ENCODE measurements around the gene MCRS1.

MCRS1 gene

DNA sequence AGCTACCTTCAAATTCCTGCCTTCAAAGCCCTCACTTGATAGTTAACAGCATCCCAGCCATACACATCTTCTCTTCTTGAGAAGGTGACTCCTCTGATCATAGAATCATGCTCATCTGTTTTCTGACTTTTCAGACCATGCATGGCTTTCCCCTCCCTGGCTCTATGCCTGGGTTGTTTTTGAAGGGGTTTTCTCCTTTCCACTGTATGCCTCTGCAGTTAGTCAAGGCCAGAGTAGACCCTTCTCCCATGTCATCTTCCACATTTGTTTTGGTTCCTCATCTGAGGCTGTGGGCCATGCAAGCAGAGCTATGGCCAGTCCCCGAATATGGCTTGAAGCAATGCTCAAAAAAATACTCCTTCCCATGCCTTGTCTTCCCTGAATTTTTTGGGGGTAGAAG lies 14.3 kb upstream of the MCRS1 start:
- DNase-seq = no peak

DNA sequence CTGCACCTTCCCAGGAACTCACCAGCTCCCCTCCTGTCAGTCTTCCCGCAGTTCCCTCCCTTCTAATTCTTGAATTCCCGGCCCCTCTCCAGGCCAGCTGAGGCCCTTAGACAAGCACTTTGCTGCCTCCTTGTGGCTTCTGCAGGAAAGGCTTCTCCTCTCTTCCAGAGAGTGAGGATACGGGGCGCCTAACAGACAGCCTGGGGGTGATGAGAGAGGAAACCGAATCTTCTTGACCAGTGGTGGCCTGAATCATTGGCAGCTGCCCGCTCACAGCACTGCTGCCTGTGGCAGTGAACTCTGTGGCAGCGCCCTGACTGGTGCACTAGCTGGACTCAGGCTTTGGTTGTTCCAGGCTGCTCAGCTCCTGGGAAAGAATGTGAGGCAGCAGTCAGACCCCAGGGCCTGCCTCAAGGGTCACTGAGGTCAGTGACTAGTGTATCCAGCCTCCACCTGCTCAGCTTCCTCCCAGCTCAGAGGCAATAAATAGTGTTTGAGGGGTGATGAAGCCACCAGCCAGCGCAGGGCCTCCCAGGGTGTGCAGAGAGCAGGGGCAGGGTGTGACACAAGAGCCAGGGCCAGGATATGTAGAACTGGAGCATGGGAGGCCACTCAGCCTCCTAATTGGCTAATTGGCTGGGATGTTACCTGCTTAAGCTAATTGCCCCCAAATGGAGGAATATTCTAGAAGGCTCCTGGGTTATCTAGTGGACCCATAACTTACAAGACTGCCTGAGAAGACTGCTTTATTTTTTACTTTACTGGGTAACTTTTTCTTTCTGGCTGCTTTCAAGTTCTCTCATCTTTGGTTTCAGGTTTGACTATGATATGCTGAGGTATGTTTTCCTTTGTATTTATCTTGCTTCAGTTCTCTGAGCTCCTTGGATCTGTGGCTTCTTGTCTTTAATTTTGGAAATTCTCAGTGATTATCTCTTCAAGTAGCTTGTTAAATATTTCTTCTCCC lies 12.9 kb upstream of the MCRS1 start:
- DNase-seq = peak; percentile 72

DNA sequence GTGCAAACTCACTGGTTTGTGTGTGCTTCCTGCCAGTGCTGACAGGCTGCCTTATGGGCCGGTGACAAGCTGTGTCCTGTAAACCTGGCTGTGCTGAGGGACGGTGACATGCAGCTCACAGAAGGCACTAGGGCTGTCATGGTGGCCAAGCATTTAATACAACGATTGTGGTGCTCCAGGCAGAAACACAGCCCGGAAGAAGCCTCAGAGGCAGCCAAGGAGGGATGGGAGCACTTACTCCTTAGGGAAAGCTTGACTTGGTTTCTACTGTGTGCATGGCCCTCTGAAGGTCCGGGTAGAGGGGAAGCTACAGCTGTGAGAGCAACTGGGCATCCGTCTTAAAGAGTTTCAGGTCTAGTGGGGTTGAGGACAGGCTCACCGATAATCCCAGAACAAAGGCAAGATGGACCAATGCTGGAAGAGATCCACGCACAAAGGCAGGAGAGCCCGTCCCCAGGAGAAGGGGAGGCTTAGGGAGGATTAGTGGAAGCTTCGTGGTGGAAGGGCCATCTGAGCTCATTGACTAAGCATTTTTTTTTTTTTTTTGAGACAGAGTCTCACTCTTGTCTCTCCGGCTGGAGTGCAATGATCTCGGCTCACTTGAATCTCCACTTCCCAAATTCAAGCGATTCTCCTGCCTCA lies 10.7 kb upstream of the MCRS1 start:
- no peak for DNase-seq

DNA sequence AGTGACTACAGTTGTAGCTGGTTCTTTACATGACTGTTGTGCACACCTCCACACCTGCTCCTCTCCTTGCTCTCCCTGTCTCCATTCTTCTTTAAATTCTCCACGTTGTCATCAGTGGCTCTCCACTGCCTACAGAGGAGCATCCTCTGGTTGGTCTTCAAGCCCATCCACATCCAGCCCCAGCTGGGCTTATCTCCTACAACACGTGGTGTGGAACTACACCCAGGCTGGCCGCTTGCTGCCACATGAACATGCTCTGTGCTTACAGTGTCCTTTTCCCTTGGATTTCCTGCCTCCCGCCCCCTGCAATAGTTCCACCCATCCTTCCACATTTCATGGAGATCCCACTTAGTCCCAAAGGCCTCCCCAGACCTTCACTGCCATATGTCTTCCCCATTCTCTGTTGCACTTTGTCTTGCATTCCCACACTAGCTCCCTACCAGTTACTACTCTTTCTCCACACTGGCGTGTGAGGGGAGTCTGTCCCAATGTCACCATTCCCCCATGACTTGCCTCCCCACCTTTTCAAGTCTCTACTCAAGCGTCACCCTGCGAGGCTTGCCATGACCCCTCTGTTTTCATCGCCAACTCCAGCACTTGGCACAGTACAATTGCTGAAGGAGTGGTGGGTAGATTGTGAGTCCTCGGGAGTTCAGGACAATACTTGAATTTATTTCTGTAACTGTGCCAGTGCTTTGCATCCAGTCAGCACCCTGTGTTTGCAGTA lies 9.8 kb upstream of the MCRS1 start:
- no peak for DNase-seq

DNA sequence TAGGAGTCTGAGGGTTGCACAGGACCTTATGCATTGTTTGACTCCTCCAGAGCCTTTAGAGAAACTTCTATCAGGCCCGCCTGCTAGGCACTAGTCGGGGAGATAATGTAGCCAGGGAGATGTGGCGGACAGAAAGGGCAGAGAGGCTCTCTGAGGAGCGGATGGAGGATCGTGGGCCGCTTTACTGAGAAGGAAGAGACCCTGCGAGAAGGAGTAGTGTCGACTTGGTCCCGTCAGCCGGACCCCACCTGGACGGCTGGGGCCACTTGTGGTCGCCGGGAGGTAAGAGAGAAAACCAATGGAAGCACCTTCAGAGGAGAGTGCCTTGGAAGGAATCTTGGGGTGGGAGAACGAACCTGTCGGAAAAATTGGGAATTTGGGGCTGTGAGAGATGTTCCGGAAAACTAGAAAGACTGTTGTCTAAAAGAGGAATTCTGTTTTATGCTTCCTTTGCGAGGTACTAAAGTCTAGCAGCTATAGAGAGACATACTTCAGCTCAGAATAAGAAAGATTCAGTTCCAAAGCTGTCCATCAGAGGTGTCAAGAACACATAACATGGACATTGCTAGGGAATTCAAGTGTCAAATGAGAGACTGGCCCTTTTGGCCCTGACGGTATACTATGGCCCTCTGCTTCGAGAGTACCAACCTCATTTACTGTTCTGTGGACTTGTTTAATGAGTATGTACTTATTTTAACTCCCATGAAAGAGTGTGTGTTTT lies 660 bp upstream of the MCRS1 start:
- DNase-seq = no peak

DNA sequence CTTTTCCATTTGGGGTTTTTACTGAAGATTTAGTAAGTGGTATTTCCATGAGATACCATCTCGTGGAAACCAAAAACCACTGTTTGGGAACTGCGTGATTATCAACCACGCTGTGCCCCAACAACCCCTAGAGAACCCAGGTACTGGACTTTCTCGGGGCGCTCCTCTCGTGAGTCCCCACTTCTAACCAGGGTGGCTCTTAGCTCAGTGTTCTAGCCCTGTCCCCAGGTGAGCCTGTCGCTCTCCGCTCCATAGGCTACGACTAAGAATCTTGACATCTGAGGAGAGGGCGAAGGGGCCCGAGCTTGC lies 686 bp downstream of the MCRS1 start:
- no peak for DNase-seq

DNA sequence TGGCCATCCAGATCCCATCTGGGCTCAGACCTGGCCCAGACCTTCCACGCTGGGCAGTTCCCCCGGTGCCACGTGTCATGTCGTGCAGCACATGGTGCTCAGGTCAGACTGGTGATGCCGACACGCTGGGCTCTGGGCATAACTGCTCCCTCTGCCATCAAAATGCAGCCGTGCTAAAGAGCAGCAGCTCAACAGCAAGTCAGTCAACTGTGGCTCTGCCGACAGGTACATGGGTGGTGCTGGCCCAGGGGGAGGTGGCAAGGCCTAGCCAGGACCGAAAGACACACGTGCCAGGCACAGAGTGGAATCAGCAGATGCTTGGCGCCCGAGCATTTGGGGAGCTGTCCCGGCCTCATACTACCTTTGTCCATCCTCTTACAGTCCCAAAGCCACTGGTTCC lies 1.6 kb downstream of the MCRS1 start:
- no peak for DNase-seq

DNA sequence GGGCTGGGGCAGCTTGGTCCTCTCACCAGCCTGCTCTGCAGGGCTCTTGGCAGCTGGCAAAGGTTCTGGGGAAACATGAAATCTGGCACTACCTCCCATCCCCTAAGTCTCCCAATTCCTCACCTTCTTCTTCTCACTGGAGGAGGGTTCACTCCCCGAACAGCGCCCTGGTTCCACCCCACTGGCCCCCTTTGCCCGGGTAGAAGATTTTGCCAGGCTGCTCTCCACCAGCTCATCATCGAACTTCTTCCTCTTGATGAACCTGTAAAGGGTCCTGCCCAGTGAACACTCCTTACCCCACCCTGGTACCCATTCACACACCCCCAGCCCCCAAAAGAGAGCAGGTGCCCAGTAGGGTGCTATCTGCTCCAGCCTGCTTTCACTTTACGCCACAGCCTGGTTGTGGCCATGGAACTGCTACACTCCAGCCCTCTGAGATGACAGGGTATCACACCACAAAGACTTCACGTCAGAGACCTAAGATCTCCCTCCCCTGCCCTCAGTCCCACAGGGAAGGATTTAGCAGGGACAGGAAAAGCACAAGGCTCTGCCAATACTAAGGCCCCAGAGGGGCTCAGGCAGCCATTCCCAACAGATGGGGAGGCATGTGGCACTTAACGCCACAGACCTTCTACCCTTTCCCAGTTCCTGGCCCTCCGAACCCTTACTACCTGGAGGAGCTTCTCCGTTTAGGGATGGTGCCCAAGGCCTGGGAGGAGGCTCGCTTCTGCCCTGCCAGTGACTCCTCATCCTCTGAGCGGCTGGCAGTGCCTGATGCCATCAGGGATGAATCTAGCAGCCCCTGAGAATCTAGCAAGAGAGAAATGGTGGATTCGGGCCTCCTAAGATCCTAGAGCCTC lies 2.3 kb downstream of the MCRS1 start:
- no peak for DNase-seq

DNA sequence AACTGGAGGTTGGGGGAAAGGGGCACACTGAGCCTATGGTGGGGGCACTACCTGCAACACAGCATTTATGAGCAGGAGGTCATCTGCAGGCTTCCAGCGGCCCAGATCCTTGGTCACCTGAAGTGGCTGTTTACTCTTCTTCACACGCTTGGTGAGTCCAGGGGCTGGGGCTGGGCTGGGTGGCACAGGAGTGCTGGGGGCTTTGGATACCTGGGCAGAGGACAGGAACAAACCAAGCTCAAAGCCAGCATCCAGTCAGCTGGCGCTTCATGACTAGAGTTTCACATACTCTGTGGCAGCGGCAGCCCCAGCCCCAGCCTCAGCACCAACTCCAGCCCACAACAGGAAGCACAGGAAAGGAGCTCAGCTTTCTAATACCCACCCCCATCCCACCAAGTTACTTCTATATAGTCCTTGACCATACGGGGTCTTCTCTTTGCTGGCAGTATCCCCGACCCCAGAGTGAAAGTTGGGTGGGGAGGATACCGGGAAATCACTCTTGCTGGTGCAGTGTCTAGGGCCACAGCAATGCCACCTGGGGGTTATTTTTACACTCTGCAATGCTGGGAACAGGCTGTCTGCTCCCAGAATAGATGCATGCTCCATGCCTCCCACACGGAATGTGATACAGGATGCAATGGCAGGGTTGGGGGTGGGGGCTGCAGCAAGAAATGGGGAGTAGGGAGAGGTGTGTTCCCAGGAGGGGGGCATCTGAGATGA lies 3.1 kb downstream of the MCRS1 start:
- DNase-seq = no peak

DNA sequence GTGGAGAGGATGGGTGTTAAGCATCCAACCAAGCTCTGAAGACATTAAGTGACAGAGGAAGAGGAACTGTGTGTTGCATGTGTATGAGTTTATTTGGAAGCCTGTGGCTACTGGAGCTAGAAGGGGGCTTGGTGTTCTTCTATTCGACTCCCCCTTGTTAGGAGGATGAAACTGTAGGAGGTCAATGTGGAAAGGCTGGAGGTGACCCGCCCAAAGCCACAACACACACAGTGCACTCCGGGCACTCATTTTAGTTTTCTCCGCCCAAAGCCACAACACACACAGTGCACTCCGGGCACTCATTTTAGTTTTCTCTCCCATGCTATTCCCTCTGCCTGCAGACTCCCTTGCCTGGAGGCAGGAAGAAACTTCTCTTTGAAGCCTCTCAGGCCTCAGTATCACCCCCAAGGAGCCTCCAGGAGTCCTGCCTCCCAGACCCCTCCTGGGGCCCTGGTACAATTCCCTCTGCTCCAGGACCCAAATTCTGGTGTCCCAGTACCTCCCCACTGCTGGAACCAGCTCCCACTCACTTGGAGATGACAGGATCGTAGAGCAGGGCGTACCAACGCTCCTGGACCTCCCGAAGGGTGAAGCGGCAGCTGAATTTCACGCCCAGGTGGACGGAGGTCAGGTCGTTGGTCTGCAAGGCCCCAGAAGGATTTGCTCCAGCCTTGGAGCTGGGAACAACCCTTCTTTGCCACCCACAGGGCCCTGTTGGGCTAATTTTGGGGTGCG lies 3.8 kb downstream of the MCRS1 start:
- DNase-seq = no peak

DNA sequence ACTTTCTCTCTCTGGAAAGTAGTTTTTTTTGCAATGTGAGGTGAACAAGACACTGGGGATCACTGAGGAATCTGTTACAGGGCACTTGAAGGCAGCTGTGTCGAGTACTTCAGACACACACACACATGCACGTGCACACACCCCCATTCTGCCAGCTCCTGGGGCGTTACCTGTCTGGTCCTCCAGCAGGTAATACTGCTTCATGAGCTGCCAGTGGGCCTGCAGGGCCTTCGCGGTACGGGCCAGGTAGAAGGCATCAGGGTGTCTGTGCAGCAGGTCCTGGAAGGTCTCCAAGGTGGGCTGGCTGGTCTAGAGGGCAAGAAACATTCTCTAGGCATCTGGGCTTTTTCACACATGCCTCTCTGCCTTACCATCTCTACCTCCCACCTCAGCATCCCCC lies 5.1 kb downstream of the MCRS1 start:
- no peak for DNase-seq

DNA sequence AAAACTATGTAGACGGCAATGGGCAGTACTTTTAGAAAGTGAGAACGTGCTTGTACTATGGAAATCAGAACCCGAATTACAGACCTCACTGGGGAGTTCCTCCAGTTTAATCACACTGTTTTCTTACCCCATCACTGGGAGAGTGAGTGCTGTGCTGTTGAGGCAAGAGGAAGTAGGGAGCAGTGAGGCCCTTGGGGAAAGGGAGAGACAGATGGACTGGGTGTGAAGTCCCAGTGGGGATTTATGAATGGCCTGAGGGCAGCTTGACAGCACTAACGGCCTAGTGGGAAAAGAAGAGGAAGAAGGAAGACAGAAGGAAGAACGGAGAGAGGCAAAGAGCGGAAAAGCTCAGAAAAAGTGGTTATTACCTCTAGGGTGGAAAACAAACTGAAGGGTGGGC lies 5.7 kb downstream of the MCRS1 start:
- DNase-seq = no peak

DNA sequence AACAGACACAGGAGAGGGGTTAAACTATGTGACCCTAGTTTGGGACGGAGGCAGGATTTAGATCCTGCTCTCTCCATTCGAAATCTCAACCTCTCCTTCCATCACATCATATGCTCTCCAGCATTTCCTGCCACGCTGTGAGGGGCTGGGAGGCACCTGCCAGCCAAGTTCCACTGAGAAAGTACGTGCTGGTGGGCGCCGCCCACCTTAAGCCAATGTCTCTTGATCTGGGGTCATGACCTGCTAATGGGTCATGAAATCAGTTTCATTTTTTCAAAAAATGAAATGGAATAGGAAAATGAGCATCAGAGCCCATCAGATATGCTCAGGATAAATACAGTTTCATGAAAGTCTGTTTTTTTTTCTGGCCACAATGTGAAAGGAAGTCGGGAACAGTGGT lies 7.2 kb downstream of the MCRS1 start:
- no peak for DNase-seq

DNA sequence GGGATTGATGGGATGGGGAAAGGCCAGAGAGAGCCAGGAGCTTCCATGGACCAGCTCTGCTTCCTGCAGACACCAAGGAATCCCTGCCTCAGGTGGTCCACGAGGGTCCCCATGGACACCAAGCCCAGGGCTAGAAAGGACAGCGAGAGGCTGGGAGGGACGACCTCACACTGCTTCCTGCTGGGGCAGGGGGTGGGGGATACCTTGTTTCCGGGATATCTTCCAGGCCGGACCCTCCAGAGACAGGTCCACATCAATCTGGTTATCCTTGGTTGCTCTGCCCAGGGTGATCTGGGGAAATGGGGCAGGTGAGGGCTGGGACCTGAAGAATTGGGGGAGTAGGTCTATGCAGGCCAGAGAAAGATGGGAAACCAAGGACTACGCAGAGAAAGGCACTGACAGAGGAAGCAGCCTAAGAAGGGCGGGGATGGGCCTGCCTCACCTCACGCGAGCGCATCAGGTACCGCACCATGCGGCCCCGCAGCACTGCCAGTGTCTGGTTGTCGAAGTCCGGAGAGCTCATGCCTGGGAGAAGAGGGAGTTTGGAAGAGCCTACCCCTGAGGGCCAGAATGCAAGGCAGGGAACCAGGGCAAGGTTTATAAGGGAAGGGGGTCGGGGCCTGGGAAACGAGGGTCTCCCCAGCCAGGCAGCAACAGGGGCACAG lies 8.8 kb downstream of the MCRS1 start:
- DNase-seq = no peak

DNA sequence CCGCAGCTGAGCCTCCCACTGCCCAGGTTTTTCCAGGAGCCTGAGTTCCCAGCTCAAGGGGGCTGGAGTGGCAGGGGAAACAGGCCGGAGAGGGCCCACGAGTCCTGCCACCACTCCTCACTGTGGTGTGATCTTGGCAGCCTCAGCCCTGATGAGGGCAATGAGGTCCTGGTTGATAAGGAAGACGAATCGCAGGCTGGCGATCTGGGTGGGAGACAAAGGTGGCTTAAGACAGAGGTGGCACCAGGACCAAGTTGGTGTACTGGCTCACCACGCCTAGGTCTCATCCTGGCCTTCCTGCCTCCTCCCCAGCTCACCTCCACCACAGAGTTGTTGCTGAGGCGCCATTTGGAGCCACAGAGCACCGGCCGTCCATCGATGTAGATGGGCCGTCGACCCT lies 9.4 kb downstream of the MCRS1 start:
- no peak for DNase-seq

DNA sequence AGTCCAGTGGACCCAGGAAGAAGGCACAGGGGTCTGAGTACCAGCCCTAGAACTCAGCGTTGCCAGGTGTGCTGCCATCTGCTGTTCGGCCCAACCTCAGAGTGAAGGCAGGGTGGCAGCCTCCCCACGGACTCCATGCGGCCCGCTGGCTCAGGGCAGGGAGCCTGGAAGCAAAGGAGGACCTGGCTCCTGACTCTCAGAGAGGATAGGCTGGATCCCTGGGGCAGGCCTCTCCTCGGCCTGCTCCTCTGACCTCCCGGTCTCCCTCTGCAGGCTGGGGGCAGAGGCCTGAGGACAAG lies 10.1 kb downstream of the MCRS1 start:
- no peak for DNase-seq

DNA sequence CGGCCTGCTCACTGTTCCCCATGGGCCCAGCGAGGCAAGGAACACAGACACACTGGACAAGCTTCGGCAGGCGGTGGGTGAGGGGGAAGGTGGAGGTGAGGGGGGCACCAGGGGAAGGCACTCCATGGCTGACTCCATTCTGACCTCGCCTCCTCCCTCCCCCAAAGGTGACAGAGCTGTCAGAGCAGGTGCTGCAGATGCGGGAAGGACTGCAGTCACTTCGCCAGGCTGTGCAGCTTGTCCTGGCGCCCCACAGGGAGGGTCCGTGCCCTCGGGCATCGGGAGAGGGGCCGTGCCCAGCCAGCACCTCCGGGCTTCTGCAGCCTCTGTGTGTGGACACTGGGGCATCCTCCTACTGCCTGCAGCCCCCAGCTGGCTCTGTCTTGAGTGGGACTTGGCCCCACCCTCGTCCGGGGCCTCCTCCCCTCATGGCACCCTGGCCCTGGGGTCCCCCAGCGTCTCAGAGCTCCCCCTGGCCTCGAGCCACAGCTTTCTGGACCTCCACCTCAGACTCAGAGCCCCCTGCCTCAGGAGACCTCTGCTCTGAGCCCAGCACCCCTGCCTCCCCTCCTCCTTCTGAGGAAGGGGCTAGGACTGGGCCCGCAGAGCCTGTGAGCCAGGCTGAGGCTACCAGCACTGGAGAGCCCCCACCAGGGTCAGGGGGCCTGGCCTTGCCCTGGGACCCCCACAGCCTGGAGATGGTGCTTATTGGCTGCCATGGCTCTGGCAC lies 10.6 kb downstream of the MCRS1 start:
- no peak for DNase-seq

DNA sequence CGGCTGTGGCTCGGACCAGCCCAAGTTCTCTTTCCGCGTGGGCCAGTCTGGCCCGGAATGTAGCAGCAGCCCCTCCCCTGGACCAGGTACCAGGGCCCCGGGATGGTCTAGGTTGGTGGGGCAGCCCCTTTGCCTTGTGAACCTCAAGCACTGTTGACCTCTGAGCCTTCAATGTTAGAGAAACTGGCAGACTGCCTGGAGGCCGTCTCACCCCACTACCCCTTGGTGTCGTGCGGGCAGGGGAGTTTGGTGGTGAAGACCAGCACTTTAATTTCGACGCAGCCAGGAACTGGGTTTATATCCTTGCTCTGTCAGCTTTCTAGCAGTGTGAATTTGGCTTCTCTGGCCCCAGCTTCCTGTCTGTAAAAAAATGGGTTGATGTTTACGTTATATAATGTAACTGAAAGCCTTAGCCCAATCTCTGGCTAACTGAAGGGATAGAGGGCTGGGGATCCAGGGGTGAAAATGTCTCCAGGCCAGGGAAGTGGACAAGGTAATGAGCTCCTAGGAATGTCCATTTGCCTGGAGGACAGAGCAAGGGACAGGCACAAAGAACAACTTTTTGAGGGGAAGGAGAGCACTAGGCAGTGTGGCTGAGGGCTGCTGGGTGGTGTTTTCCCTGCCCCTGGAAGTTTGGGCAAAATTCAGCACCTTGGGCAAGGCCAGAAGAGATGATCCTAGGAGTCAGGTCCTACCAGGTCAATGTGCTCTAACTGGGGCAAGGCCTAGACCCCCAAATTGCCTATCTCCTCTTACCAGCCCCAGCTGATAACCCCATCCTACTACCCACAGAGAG lies 11.4 kb downstream of the MCRS1 start:
- DNase-seq = no peak

Data from activated CD4-positive, alpha-beta T cell treated with anti-CD3 and anti-CD28 coated beads, Interleukin-10, Interleukin-2, amounts not matched to agents 100 ng/mL and 50 ng/mL, durations not matched to agents 16 hours and 8 hours (primary cell).